HepG2 (cell line): ENCODE data around the gene ZNF544. TPM values are rescaled to one million over a fixed set of nuclear protein-coding genes. Genes with fewer than 3 reads are reported as not detected.

Source experiments
- ATAC-seq: fragments of 200-7000 bp; cut with Tn5 transposase; 3 replicates; pipeline ENCODE4 v1.9.1; 2020; ENCODE audit warnings: mild to moderate bottlenecking, moderate library complexity
- BruUV-seq: library from RNA; stranded (reverse); fragments of 400-500 nt; replicated peaks from 2 replicates; lab custom pipeline; 2021; lab: Mats Ljungman, UMichigan
- CTCF ChIA-PET: fragments of 300-600 bp; formaldehyde crosslinking; extraction: SDS; loops from one replicate; lab custom pipeline; 2021; ENCODE audit warnings: low total read pairs, inconsistent platforms, low intra/inter-chr PET ratio; lab: Yijun Ruan, JAX
- POLR2A ChIA-PET: fragments of 350-600 bp; sonication (Branson Sonifier 250); formaldehyde crosslinking; loops from one replicate; lab custom pipeline; 2020; ENCODE audit warnings: antibody characterized with exemption, inconsistent platforms; lab: Yijun Ruan, JAX
- DNase-seq: peaks from one replicate; pipeline ENCODE4 v3.0.0-alpha.2; 2015; ENCODE audit warnings: low spot score
- FAIRE-seq: peaks from 3 replicates; lab custom pipeline; 2011; peaks lifted over from hg19 to GRCh38; lab: Jason Lieb, UNC
- H2AFZ ChIP-seq: one replicate; pipeline ENCODE4 v1.6.1; 2011; ENCODE audit warnings: low read length, inconsistent platforms
- H3K27ac ChIP-seq: fragments of 300-600 bp; 3 replicates; pipeline ENCODE4 v1.8.0; 2011; ENCODE audit warnings: mixed run types, mild to moderate bottlenecking, mixed read lengths, low read length, inconsistent platforms; ENCODE audit not compliant: insufficient read depth; ENCODE audit errors: extremely low read length
- H3K27me3 ChIP-seq, 2 experiments: fragments of 200-600 bp in 1 of 2; 2 replicates in 1 of 2; 3 replicates in 1 of 2; pipeline versions ENCODE4 v1.6.0 to v1.8.0; 2011; ENCODE audit warnings: low read length in 2 of 2, mild to moderate bottlenecking in 2 of 2, moderate library complexity in 2 of 2, inconsistent platforms in 1 of 2; ENCODE audit not compliant: insufficient read depth in 2 of 2, control insufficient read depth in 1 of 2
- H3K36me3 ChIP-seq, 2 experiments: fragments of 200-600 bp in 1 of 2; replicated peaks in 1 of 2; 2 replicates in 1 of 2; 3 replicates in 1 of 2; pipeline versions ENCODE4 v1.5.1 to v1.8.0; 2011; ENCODE audit warnings: low read length in 2 of 2, inconsistent platforms in 1 of 2; ENCODE audit not compliant: insufficient read depth in 2 of 2, control insufficient read depth in 1 of 2
- H3K4me1 ChIP-seq: 2 replicates; pipeline ENCODE4 v1.5.1; 2012; ENCODE audit warnings: low read length, inconsistent platforms; ENCODE audit not compliant: insufficient read depth
- H3K4me2 ChIP-seq: 2 replicates; pipeline ENCODE4 v1.6.0; 2011; ENCODE audit warnings: low read depth, low read length, inconsistent platforms
- H3K4me3 ChIP-seq, 3 experiments: fragments of 200-600 bp in 1 of 3; sonication (generic), shearing (Covaris generic) in 1 of 3; replicated peaks in 1 of 3; 2 replicates each; pipeline ENCODE4 v1.5.1; 2011 to 2016; ENCODE audit warnings: low read length in 3 of 3, inconsistent platforms in 2 of 3, low read depth in 2 of 3, mild to moderate bottlenecking in 2 of 3, control low read depth in 1 of 3, mixed read lengths in 1 of 3; ENCODE audit not compliant: insufficient read depth in 1 of 3
- H3K79me2 ChIP-seq: one replicate; pipeline ENCODE4 v1.6.1; 2011; ENCODE audit warnings: low read length, inconsistent platforms; ENCODE audit not compliant: insufficient read depth
- H3K9ac ChIP-seq: 2 replicates; pipeline ENCODE4 v1.6.0; 2011; ENCODE audit warnings: mild to moderate bottlenecking, low read depth, low read length, inconsistent platforms; ENCODE audit not compliant: insufficient read depth
- H3K9me3 ChIP-seq: 2 replicates; pipeline ENCODE4 v1.5.1; 2012; ENCODE audit warnings: mild to moderate bottlenecking, low read length
- H4K20me1 ChIP-seq: 2 replicates; pipeline ENCODE4 v1.6.0; 2011; ENCODE audit warnings: inconsistent platforms, mild to moderate bottlenecking, low read length, moderate library complexity; ENCODE audit not compliant: insufficient read depth
- CREB3 ChIP-seq: sonication (generic); formaldehyde crosslinking; IDR thresholded peaks from 2 replicates; pipeline ENCODE4 v1.5.0; 2020; ENCODE audit warnings: missing genetic modification reagents
- FOXO4 ChIP-seq: sonication (generic); formaldehyde crosslinking; conservative IDR thresholded peaks from 2 replicates; pipeline ENCODE4 v1.8.1; 2023; ENCODE audit warnings: missing genetic modification reagents
- GMEB2 ChIP-seq: IDR thresholded peaks from 2 replicates; pipeline ENCODE4 v1.6.1; 2016; ENCODE audit warnings: missing biosample characterization, missing genetic modification reagents, low read depth
- GTF2F1 ChIP-seq: fragments of 150-350 bp; IDR thresholded peaks from 2 replicates; pipeline ENCODE4 v1.6.1; 2014; ENCODE audit warnings: low read length
- IRF1 ChIP-seq: sonication (generic); formaldehyde crosslinking; IDR thresholded peaks from 2 replicates; pipeline ENCODE4 v1.4.0; 2020; ENCODE audit warnings: low read depth, mild to moderate bottlenecking, missing genetic modification reagents
- RAD51 ChIP-seq: fragments of 450-650 bp; IDR thresholded peaks from 2 replicates; pipeline ENCODE4 v1.6.1; 2016; ENCODE audit warnings: borderline replicate concordance
- RXRB ChIP-seq: IDR thresholded peaks from 2 replicates; pipeline ENCODE4 v1.6.1; 2016; ENCODE audit warnings: borderline replicate concordance, missing genetic modification reagents, missing compliant biosample characterization
- SP5 ChIP-seq: IDR thresholded peaks from 2 replicates; pipeline ENCODE4 v1.6.1; 2016; ENCODE audit warnings: low read depth, borderline replicate concordance
- ZNF253 ChIP-seq: sonication (generic); formaldehyde crosslinking; IDR thresholded peaks from 2 replicates; pipeline ENCODE4 v1.8.0; 2022; ENCODE audit warnings: mild to moderate bottlenecking, missing genetic modification reagents, borderline replicate concordance
- ZNF329 ChIP-seq: sonication (generic); formaldehyde crosslinking; IDR thresholded peaks from 2 replicates; pipeline ENCODE4 v1.9.0; 2021; ENCODE audit warnings: low read depth, mild to moderate bottlenecking, missing genetic modification reagents
- ZNF563 ChIP-seq: sonication (generic); formaldehyde crosslinking; IDR thresholded peaks from 2 replicates; pipeline ENCODE4 v1.8.0; 2022; ENCODE audit warnings: mild to moderate bottlenecking, moderate library complexity, missing genetic modification reagents
- ZNF614 ChIP-seq: IDR thresholded peaks from 2 replicates; pipeline ENCODE4 v1.6.1; 2018; ENCODE audit warnings: missing biosample characterization, missing genetic modification reagents, inconsistent platforms, borderline replicate concordance
- ZNF644 ChIP-seq: IDR thresholded peaks from 2 replicates; pipeline ENCODE4 v1.6.1; 2016; ENCODE audit warnings: low read depth
- ZNF780A ChIP-seq: sonication (generic); formaldehyde crosslinking; IDR thresholded peaks from 2 replicates; pipeline ENCODE4 v1.8.0; 2022; ENCODE audit warnings: mild to moderate bottlenecking, missing genetic modification reagents, moderate library complexity
- WGBS: methylation state at CpG from one replicate; pipeline ENCODE4 v1.1.6; 2017; ENCODE audit warnings: low lambda C conversion rate; 5-methylcytosine and 5-hydroxymethylcytosine counted together
- in situ Hi-C: cut with HindIII; loops from 2 replicates; pipeline ENCODE4 v1.10.0; 2017; ENCODE audit warnings: low pct_unique_long_range_greater_than_20kb; ENCODE audit not compliant: extremely low pct_ligation_motif_present
- intact Hi-C: fragments of 100-400 bp; cut with micrococcal nuclease; formaldehyde crosslinking; loops from one replicate; pipeline ENCODE4 v1.10.0; 2022; ENCODE audit not compliant: unreplicated experiment
- polyA plus RNA-seq, 8 experiments: library from polyadenylated mRNA; depleted of rRNA in 3 of 8; stranded (reverse) in 7 of 8; unstranded in 1 of 8; fragments of >200 nt; fragmentation: Illumina TruSeq in 4 of 8; extraction: Trizol in 4 of 8; gene quantifications; 2 replicates each; pipeline versions ENCODE4 v1.2.1 to v1.2.3, GENCODE V29; 2011 to 2016; ENCODE audit warnings: low read depth in 4 of 8, missing spikeins in 1 of 8, mixed read lengths in 1 of 8; ENCODE audit not compliant: insufficient read depth in 1 of 8
- total RNA-seq, 5 experiments: library from RNA; depleted of rRNA; stranded (reverse); fragments of >200 nt; fragmentation: Illumina TruSeq; extraction: Trizol; gene quantifications; 2 replicates each; pipeline ENCODE4 v1.2.3, GENCODE V29; 2016; ENCODE audit warnings: low read depth in 1 of 5

Gene ZNF544
- total and polyA plus RNA-seq, 2 of the 13 experiments (the other 11 are each of a cell fraction or from before 2014, with no cell fraction given): 13.1 to 17.0 TPM

- Histone ChIP-seq H2AFZ (no peak overlapping the region), H3K4me2 (no peak overlapping the region), H3K9me3 (peaks cover 96% of the 10 kb centered on the region), H3K27ac (no peak overlapping the region), H3K36me3 (peaks cover 6 to 26% of the 10 kb centered on the region in 2 experiments), H3K9ac (no peak overlapping the region), H4K20me1 (no peaks in the 10 kb centered on the region), H3K4me1 (no peaks in the 10 kb centered on the region)
- no peak for ATAC-seq
- WGBS: 99% methylated on average over 3 of the region's 3 CpGs
- no TSS peak for BruUV-seq
- CTCF ChIA-PET: no interaction called here
- TF ChIP-seq SP5 (CRISPR knock-in tag): no peak
- TF ChIP-seq ZNF563 (CRISPR knock-in tag): no peak
- TF ChIP-seq GTF2F1: no peak
- no peak for TF ChIP-seq RXRB
- no peak for TF ChIP-seq ZNF780A (CRISPR knock-in tag)
- TF ChIP-seq FOXO4 (CRISPR knock-in tag): no peak
- no peak for TF ChIP-seq RAD51
- no peak for TF ChIP-seq ZNF253 (CRISPR knock-in tag)
- no peak for TF ChIP-seq CREB3 (CRISPR knock-in tag)
- TF ChIP-seq IRF1 (CRISPR knock-in tag): no peak
- TF ChIP-seq GMEB2 (CRISPR knock-in tag): no peak
- TF ChIP-seq ZNF644 (CRISPR knock-in tag): no peak
- TF ChIP-seq ZNF614: no peak
- TF ChIP-seq ZNF329 (CRISPR knock-in tag): no peak
- TF ChIP-seq, all 625 proteins: peak for 0
- Histone ChIP-seq H3K4me3 (no peak overlapping the region), H3K79me2 (no peaks in the 10 kb centered on the region), H3K27me3 (no peaks in the 10 kb centered on the region)
- in situ Hi-C loops: loop anchor here (10.0 kb wide), 1 partner anchor 70 kb away; no protein-coding TSS in a partner anchor
- POLR2A ChIA-PET: no interaction called here
- intact Hi-C loops: no loop called here
- no peak for DNase-seq
- no peak for FAIRE-seq
Observed at GRCh38 chr19:58265100-58265499, 36.4 kb downstream of the ZNF544 start.
